GF-D8 (cell line): Measurements from ENCODE around the gene PRSS53.

Experiments
- DNase-seq: peaks from one replicate; lab custom pipeline; 2025; lab: John Stamatoyannopoulos, UW

PRSS53 gene

GRCh38 chr16:31043352-31043751 is 45.4 kb downstream of the PRSS53 start:
- DNase-seq, result no peak

GRCh38 chr16:31042866-31043265 is 45.9 kb downstream of the PRSS53 start:
- DNase-seq, result no peak

GRCh38 chr16:31038993-31039392 is 49.8 kb downstream of the PRSS53 start:
- DNase-seq, result no peak

GRCh38 chr16:31036691-31037090 is 52.1 kb downstream of the PRSS53 start:
- no peak for DNase-seq

- DNase-seq, result peak; percentile 55
These were observed 54.8 kb downstream of the PRSS53 start for GRCh38 chr16:31033709-31034492.
